ENCODE measurements around the gene ELMO1. TPM values are rescaled to one million over a fixed set of nuclear protein-coding genes. Genes with fewer than 3 reads are reported as not detected.
A peak's percentile ranks its signal among the peaks of the same experiment; 100 is the strongest.

Gene ELMO1
- total RNA-seq, 1 experiment from 2014 or later: 7.8 TPM

GRCh38 chr7:37398403-37398802 lies 50.3 kb downstream of the ELMO1 start:
- Histone ChIP-seq H3K9ac (ENCODE audit: extremely low read depth, insufficient read length, low read length) (no peak overlapping the region), H2AFZ (ENCODE audit: low read length) (no peak overlapping the region), H3T11ph (ENCODE audit: low read length) (no peak overlapping the region), H3K14ac (ENCODE audit: insufficient read depth, low read length) (no peak overlapping the region), H3K27me3 (ENCODE audit: insufficient read depth, low read length) (no peaks in the 10 kb centered on the region), H2AK5ac (ENCODE audit: insufficient read length, low read length) (no peak overlapping the region), H4K91ac (ENCODE audit: insufficient read length, low read depth, low read length) (no peak overlapping the region), H3K4me1 (ENCODE audit: insufficient read depth, low read length) (peaks cover 2% of the 10 kb centered on the region; the same call in 1 of the 2 replicates), H3K23me2 (ENCODE audit: insufficient read length, low read depth, low read length, poor library complexity, severe bottlenecking) (no peaks in the 10 kb centered on the region), H4K5ac (ENCODE audit: insufficient read length, low read depth, low read length) (no peak overlapping the region), H2BK20ac (ENCODE audit: low read depth, low read length, poor library complexity, severe bottlenecking) (no peak overlapping the region), H4K8ac (replicated peaks; ENCODE audit: insufficient read length, low read depth, low read length) (no peak overlapping the region), H2BK15ac (ENCODE audit: low read depth, low read length) (no peak overlapping the region), H3K79me1 (ENCODE audit: insufficient read depth, low read depth, low read length, poor library complexity, severe bottlenecking) (no peaks in the 10 kb centered on the region), H2BK120ac (ENCODE audit: low read depth, low read length, poor library complexity, severe bottlenecking) (no peak overlapping the region), H2BK5ac (ENCODE audit: insufficient read length, low read length) (no peak overlapping the region), H3K9me3 (ENCODE audit: control insufficient read depth, low read depth, low read length) (no peaks in the 10 kb centered on the region), H2BK12ac (ENCODE audit: insufficient read length, low read depth, low read length) (no peak overlapping the region), H3K27ac (ENCODE audit: insufficient read length, low read depth, low read length) (no peak overlapping the region), H3K56ac (ENCODE audit: insufficient read length, low read depth, low read length) (no peak overlapping the region), H3K4ac (ENCODE audit: low read depth, low read length) (no peak overlapping the region), H3K79me2 (ENCODE audit: insufficient read depth, low read length) (0 out of 2 replicates have a peak, but pooled peaks cover 2% of the 10 kb centered on the region), H3K23ac (ENCODE audit: insufficient read length, low read depth, low read length) (no peak overlapping the region), H3K4me2 (ENCODE audit: insufficient read depth, insufficient read length, low read length) (no peak overlapping the region), H4K20me1 (ENCODE audit: control insufficient read depth, insufficient read depth, insufficient read length) (no peaks in the 10 kb centered on the region), H3K18ac (ENCODE audit: insufficient read length, low read depth, low read length) (no peak overlapping the region)
- Mint-ChIP-seq H3K36me3 (ENCODE audit: insufficient read depth in 1 of 3, low read depth in 3 of 3) (peaks cover 0 to 2% (median 0%) of the 10 kb centered on the region in 3 experiments; a peak in 3 of 7 replicates), H3K4me3 (no peak overlapping the region), H3K4me1 (peaks cover 15 to 18% of the 10 kb centered on the region in 2 experiments), H3K9me3 (no peaks in the 10 kb centered on the region; a peak in 1 of 5 replicates), H3K27ac (peak overlapping the region in 1 of 3 experiments; percentile 59; a peak in 1 of 7 replicates), H3K27me3 (ENCODE audit: low read depth) (no peaks in the 10 kb centered on the region; the same call in 1 of the 2 replicates)
- no peak for DNase-seq
- no peak for TF ChIP-seq CTCF (conservative IDR thresholded peaks at IDR 0.05)
- WGBS (ENCODE audit: extremely low coverage, insufficient read length, low lambda C conversion rate): no CpG with 5 or more reads among the region's 6 CpGs
